HEK293 (cell line): ENCODE results near the gene REC114.

ENCODE experiments used
- CTCF ChIA-PET: fragments of 350-600 bp; formaldehyde crosslinking; extraction: SDS; loops from one replicate; lab custom pipeline; 2021; ENCODE audit warnings: antibody characterized with exemption; lab: Yijun Ruan, JAX
- POLR2A ChIA-PET: fragments of 300-600 bp; formaldehyde crosslinking; extraction: SDS; loops from one replicate; lab custom pipeline; 2020; ENCODE audit warnings: antibody characterized with exemption, inconsistent platforms; lab: Yijun Ruan, JAX
- H3K27ac ChIP-seq: fragments of 200-500 bp; sonication (Bioruptor generic); 2 replicates; pipeline ENCODE4 v1.5.1; 2014; ENCODE audit warnings: low read depth, low read length, control low read depth, inconsistent platforms; ENCODE audit errors: extremely low read depth
- H3K36me3 ChIP-seq, 2 experiments: fragments of 200-500 bp in 1 of 2; sonication (Bioruptor generic) in 1 of 2; 1 replicate in 1 of 2; 2 replicates in 1 of 2; pipeline ENCODE4 v1.5.1; 2014 to 2017; ENCODE audit warnings: inconsistent platforms in 2 of 2, low read length in 2 of 2; ENCODE audit not compliant: control insufficient read depth in 2 of 2, insufficient read depth in 1 of 2
- H3K4me1 ChIP-seq: fragments of 200-500 bp; sonication (Bioruptor generic); 2 replicates; pipeline ENCODE4 v1.5.1; 2014; ENCODE audit warnings: mild to moderate bottlenecking, low read length, inconsistent platforms; ENCODE audit not compliant: control insufficient read depth, insufficient read depth
- H3K4me3 ChIP-seq: 2 replicates; pipeline ENCODE4 v1.5.1; 2011; ENCODE audit warnings: low read depth, mild to moderate bottlenecking, control low read depth, low read length, moderate library complexity
- H3K9me3 ChIP-seq: fragments of 200-500 bp; sonication (Bioruptor generic); 2 replicates; pipeline ENCODE4 v1.5.1; 2014; ENCODE audit warnings: low read depth, low read length, inconsistent platforms; ENCODE audit not compliant: control insufficient read depth, insufficient read depth
- GLIS2 ChIP-seq: fragments of 450-650 bp; formaldehyde crosslinking; IDR thresholded peaks from 2 replicates; pipeline ENCODE4 v1.5.1; 2016; ENCODE audit warnings: missing biosample characterization, missing genetic modification characterization
- KLF17 ChIP-seq: fragments of 450-650 bp; formaldehyde crosslinking; IDR thresholded peaks from 2 replicates; pipeline ENCODE4 v1.5.1; 2016; ENCODE audit warnings: missing biosample characterization, missing genetic modification characterization
- MYNN ChIP-seq: fragments of 450-650 bp; formaldehyde crosslinking; IDR thresholded peaks from 2 replicates; pipeline ENCODE4 v1.5.1; 2016; ENCODE audit warnings: missing biosample characterization, missing genetic modification characterization, borderline replicate concordance
- PRDM2 ChIP-seq: fragments of 450-650 bp; formaldehyde crosslinking; IDR thresholded peaks from 2 replicates; pipeline ENCODE4 v1.5.1; 2016; ENCODE audit warnings: missing biosample characterization, missing genetic modification characterization, borderline replicate concordance
- SCRT2 ChIP-seq: fragments of 450-650 bp; formaldehyde crosslinking; IDR thresholded peaks from 2 replicates; pipeline ENCODE4 v1.5.1; 2016; ENCODE audit warnings: missing biosample characterization, missing genetic modification characterization
- YY1 ChIP-seq: fragments of 450-650 bp; formaldehyde crosslinking; IDR thresholded peaks from 2 replicates; pipeline ENCODE4 v1.5.1; 2018; ENCODE audit warnings: missing biosample characterization, missing genetic modification characterization
- ZBTB20 ChIP-seq: fragments of 450-650 bp; formaldehyde crosslinking; IDR thresholded peaks from 2 replicates; pipeline ENCODE4 v1.5.1; 2016; ENCODE audit warnings: missing biosample characterization, missing genetic modification characterization
- ZNF16 ChIP-seq: fragments of 450-650 bp; formaldehyde crosslinking; IDR thresholded peaks from 2 replicates; pipeline ENCODE4 v1.5.1; 2016; ENCODE audit warnings: low read depth, missing biosample characterization, missing genetic modification characterization
- ZNF184 ChIP-seq: fragments of 450-650 bp; IDR thresholded peaks from 2 replicates; pipeline ENCODE4 v1.5.1; 2018; ENCODE audit warnings: missing biosample characterization, mild to moderate bottlenecking, missing genetic modification characterization
- ZNF274 ChIP-seq, 2 experiments: fragments of 200-500 bp in 1 of 2; fragments of 450-650 bp in 1 of 2; sonication (Bioruptor generic) in 1 of 2; formaldehyde crosslinking in 1 of 2; IDR thresholded peaks; 2 replicates each; pipeline versions ENCODE4 v1.5.1 to v1.6.1; 2014 to 2016; ENCODE audit warnings: borderline replicate concordance in 1 of 2, inconsistent platforms in 1 of 2, low read length in 1 of 2, missing biosample characterization in 1 of 2, missing genetic modification characterization in 1 of 2
- ZNF324 ChIP-seq: fragments of 450-650 bp; formaldehyde crosslinking; IDR thresholded peaks from 2 replicates; pipeline ENCODE4 v1.5.1; 2016; ENCODE audit warnings: missing biosample characterization, missing genetic modification characterization
- ZNF518A ChIP-seq: fragments of 450-650 bp; formaldehyde crosslinking; conservative IDR thresholded peaks from 2 replicates; pipeline ENCODE4 v1.5.1; 2016; ENCODE audit warnings: low read depth, missing biosample characterization, missing genetic modification characterization
- ZNF548 ChIP-seq: fragments of 450-650 bp; formaldehyde crosslinking; IDR thresholded peaks from 2 replicates; pipeline ENCODE4 v1.5.1; 2016; ENCODE audit warnings: missing biosample characterization, missing genetic modification characterization
- ZNF645 ChIP-seq: fragments of 450-650 bp; formaldehyde crosslinking; IDR thresholded peaks from 2 replicates; pipeline ENCODE4; 2016; ENCODE audit warnings: missing biosample characterization, missing genetic modification characterization
- ZNF701 ChIP-seq: fragments of 450-650 bp; formaldehyde crosslinking; IDR thresholded peaks from 2 replicates; pipeline ENCODE4 v1.5.1; 2016; ENCODE audit warnings: missing biosample characterization, missing genetic modification characterization
- ZNF707 ChIP-seq: fragments of 450-650 bp; formaldehyde crosslinking; IDR thresholded peaks from 2 replicates; pipeline ENCODE4 v1.5.1; 2016; ENCODE audit warnings: missing biosample characterization, missing genetic modification characterization
- ZNF76 ChIP-seq: fragments of 450-650 bp; formaldehyde crosslinking; IDR thresholded peaks from 2 replicates; pipeline ENCODE4; 2016; ENCODE audit warnings: low read depth, missing biosample characterization, missing genetic modification characterization, borderline replicate concordance

Gene REC114

GRCh38 chr15:73395671-73396070 lies 47.3 kb upstream of the REC114 start (continued):
- no peak for TF ChIP-seq ZNF16 (tag by site-specific recombination)
- TF ChIP-seq ZNF701 = no peak
- TF ChIP-seq ZNF184 = no peak
- TF ChIP-seq ZNF707 (tag by site-specific recombination) = no peak

DNA sequence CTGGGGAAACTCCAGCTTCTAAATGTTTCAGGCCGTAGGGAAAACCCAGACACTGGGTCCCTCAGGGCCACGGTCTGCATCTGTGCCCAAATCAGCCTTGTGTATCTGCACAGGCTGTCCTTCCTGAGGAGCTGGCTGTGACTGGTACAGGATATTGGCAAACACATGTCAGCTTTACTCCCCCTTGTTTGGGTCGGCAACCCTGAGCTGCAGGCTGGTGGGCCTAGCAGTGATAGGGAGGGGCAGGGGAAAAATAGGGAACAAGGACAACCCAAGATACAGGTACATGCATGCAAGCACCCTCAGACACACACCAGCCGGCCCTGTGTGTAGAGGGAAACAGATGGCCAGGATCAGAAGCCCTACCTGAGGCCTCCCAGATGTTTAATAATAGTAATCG lies 45.5 kb upstream of the REC114 start:
- Histone ChIP-seq H3K4me1 (no peaks in the 10 kb centered on the region), H3K27ac (no peak overlapping the region), H3K4me3 (no peak overlapping the region), H3K9me3 (no peaks in the 10 kb centered on the region), H3K36me3 (no peaks in the 10 kb centered on the region)
- CTCF ChIA-PET = no interaction called here
- POLR2A ChIA-PET = interaction anchor here (0.6 to 0.7 kb wide), 2 partner anchors 28 to 103 kb away, joined by 3 read pairs; no protein-coding TSS in a partner anchor
- no peak for TF ChIP-seq ZNF548 (tag by site-specific recombination)
- no peak for TF ChIP-seq ZNF518A (tag by site-specific recombination)
- TF ChIP-seq KLF17 (tag by site-specific recombination) = no peak
- no peak for TF ChIP-seq ZNF274 (IDR thresholded peaks at IDR 0.05; ENCODE audit: low read length)
- no peak for TF ChIP-seq ZNF274 (tag by site-specific recombination; IDR thresholded peaks at IDR 0.05; ENCODE audit: borderline replicate concordance)
- no peak for TF ChIP-seq ZNF324 (tag by site-specific recombination)

DNA sequence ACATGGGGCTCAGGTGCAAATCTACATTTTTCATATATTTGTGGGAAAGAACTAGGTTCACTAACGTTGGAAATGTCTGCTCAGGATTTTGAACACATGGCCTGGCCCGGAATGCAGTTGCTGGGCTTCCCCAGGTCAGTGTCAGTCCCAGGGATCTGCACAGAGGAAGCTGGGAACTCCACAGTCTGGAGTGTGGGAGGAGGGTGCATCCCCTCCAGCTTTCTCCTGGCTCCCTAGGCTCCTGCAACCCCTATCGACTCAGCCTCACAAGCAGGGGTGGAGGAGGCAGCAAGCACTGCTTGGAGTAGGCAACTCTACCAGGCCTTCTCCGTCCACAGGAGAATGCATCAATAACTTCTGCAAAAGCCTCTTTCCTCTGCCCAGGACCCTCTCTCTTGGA lies 44.1 kb upstream of the REC114 start:
- no peak overlapping the region for H3K27ac ChIP-seq
- H3K4me1 ChIP-seq = no peaks in the 10 kb centered on the region
- CTCF ChIA-PET = interaction anchor here (0.6 kb wide), 1 partner anchor 131 kb away, joined by 3 read pairs; no protein-coding TSS in a partner anchor
- POLR2A ChIA-PET = interaction anchor here (0.6 kb wide), 1 partner anchor 164 kb away, joined by 4 read pairs; no protein-coding TSS in a partner anchor
- no peaks in the 10 kb centered on the region for H3K36me3 ChIP-seq
- H3K9me3 ChIP-seq = no peaks in the 10 kb centered on the region
- no peak overlapping the region for H3K4me3 ChIP-seq
- TF ChIP-seq ZNF701 = no peak
- no peak for TF ChIP-seq ZNF645
- TF ChIP-seq GLIS2 (tag by site-specific recombination) = no peak
- no peak for TF ChIP-seq SCRT2 (tag by site-specific recombination)
- TF ChIP-seq PRDM2 (tag by site-specific recombination) = no peak
- TF ChIP-seq MYNN (tag by site-specific recombination) = no peak
- no peak for TF ChIP-seq ZBTB20 (tag by site-specific recombination)
- no peak for TF ChIP-seq YY1 (tag by site-specific recombination)
- TF ChIP-seq ZNF76 = no peak
